Jurkat, Clone E6-1 (cell line): Measurements from ENCODE around the gene MAPKAP1.

ENCODE experiments used
- DNase-seq: peaks from one replicate; pipeline ENCODE4 v3.0.0-alpha.2; 2011; ENCODE audit warnings: low read depth, low spot score
- H3K4me3 ChIP-seq: 2 replicates; pipeline ENCODE4 v1.5.1; 2011; ENCODE audit warnings: mild to moderate bottlenecking, low read length, control low read depth, moderate library complexity

MAPKAP1 gene

DNA sequence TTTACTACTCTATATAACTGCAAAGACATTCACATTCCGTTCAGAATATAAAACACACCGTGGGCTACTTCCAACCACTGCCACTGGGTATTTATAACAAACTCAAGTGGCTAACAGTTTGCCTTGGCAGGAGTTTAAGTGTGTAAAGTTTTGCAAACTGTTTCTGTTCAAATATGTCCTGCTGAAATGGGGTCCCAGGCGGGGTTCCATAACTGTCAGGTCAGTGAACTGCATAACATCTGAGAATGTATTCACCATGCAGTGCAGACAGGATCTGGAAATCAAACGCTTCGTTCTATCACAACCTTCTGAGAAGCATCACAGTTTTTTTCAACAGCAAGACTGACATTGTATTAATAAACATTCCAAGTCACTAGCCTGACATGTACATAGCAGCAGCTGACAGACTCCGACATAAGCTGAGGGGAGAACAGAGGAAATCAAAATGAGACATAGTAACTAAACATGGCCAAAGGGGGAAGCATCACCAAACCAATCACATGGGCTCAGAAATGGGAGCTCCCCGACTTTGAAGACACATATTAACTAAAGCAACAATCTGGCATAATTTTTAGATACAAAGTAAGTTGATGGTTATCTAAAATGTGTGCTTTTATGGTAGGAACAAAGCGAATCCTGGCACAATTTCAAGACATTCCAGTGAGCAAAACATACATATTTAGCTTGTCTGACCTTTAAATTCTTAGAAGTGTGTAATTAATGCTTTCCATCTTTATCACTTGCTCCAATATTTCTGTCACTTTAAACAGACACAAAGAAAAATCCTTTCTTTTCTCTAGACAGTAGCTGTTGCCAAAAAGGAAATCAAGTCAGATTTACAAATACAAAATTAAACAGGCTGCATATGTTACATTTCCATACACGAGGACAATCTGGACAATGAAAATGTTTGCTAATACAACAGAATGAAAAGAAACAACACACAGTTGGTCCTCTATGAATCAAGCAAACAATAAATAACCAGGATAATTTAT lies 156.8 kb downstream of the MAPKAP1 start:
- no peak overlapping the region for H3K4me3 ChIP-seq
- no peak for DNase-seq

DNA sequence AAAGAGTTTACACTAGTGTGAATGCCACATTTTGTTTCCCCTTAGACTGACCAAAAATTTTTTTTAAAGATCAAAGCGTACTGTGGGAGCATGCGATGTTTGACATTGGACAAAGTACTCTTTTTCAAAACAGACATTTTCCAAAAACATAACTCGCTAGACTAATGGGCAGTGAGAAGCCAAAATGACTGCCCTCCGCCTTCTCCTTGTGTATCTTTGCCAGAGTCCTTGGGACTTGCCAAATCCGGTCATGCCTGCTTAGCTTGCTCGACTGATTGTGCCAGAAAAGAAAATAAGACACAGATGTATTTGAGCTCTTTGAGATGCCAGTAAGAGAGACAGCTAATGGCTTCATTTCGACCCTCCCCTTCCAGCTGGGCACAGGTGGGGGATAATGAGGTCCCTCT lies 157.5 kb downstream of the MAPKAP1 start:
- no peak overlapping the region for H3K4me3 ChIP-seq
- no peak for DNase-seq

GRCh38 chr9:125549039-125549438 lies 158.0 kb downstream of the MAPKAP1 start:
- no peak overlapping the region for H3K4me3 ChIP-seq
- DNase-seq = no peak

DNA sequence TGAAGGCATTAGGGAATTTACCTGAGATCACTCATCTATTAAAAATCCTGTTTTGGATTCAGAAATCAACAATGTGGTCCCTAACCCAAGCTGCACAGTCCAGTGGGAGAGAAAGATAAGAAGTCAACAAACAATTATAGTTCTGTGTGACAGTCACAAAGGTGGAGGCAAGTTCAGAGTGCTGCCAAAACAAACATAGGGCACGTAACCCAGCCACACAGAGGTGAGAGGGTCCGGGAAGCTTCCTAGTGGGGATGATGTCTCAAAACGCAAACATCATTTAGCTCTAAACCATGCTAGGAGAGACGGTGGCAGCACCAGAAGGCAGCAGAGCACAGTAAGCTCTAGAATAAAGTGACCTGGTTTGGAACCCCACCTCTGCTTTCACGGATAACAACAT lies 158.9 kb downstream of the MAPKAP1 start:
- H3K4me3 ChIP-seq = no peak overlapping the region
- no peak for DNase-seq

- DNase-seq = no peak
- H3K4me3 ChIP-seq = no peak overlapping the region
These were observed 159.6 kb downstream of the MAPKAP1 start for GRCh38 chr9:125547368-125547767.

- H3K4me3 ChIP-seq = no peak overlapping the region
- no peak for DNase-seq
These were observed 161.2 kb downstream of the MAPKAP1 start for GRCh38 chr9:125545845-125546244.

DNA sequence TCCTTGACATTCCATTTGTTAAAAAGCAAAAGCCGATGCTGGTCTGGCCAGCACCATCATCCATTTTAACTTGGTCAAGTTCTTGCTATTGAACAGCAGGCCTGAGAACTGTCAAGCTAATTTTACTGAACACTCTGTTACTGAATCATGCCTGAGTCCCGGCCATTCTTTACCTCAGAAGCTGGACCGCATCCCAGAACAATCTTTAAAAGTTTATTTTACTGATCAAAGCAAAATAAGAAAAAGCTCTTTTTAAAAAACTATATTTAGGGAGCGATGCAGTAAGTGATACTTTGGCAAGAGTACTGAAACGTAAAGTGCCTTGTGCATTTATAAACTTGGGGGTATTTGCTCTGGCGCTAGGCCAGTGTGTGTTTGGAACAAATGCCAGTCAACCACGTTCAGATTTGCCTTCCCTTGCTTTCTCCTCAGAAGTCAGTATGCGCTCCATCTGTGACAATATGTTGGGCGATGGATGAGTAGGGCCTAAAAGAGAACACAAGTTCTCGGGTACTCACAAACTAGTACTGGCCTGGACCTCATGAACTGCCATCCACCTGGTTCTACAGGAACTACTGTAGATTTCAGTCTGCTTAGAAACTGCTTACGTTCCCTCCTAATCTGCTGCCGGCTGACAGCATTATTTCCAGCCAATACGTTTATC lies 161.9 kb downstream of the MAPKAP1 start:
- no peak for DNase-seq
- H3K4me3 ChIP-seq = no peak overlapping the region

DNA sequence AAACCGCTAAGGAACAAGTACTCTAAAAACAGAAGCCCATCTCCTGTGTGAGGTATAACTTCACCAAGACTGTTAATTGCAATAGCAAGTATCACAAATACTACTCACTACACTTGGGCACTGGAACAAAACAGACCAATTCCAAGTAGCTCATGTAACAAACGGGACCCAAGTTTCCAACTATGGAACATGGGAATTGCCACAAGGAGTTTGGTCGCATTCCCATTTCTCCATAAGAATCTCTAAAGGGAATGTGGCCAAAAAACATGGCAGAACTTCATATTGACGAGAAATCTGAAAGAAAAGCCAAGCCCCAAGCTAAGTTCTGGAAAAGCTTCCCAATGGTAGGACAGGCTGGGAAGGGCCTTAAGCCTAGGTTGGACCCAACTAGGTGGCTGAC lies 162.5 kb downstream of the MAPKAP1 start:
- H3K4me3 ChIP-seq = no peak overlapping the region
- DNase-seq = no peak

GRCh38 chr9:125541840-125542243 lies 165.2 kb downstream of the MAPKAP1 start:
- DNase-seq = no peak

DNA sequence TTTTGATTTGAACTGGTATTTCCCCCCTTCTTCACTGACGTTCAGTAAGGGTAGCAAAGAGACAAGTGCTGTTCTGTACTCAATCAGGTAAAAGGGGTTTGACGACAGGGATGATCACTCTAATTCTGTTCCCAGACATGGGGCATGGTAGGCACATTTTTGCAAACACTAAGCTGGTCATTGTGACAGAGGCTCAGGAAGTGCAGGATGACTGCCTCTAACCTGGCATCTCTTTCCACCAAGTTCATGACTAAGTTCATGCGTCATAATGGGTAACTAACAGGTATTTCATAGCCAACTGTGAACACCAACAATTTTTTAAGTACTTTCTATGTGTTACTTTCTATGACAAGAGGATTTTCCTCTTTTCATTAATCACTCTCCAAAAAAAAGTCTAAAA lies 166.5 kb downstream of the MAPKAP1 start:
- no peak overlapping the region for H3K4me3 ChIP-seq
- no peak for DNase-seq

More at GRCh38 chr9:125541840-125542243, 165.2 kb downstream of the MAPKAP1 start:
- H3K4me3 ChIP-seq = no peak overlapping the region

GRCh38 chr9:125538092-125538473 lies 168.9 kb downstream of the MAPKAP1 start:
- no peak overlapping the region for H3K4me3 ChIP-seq
- DNase-seq = no peak

DNA sequence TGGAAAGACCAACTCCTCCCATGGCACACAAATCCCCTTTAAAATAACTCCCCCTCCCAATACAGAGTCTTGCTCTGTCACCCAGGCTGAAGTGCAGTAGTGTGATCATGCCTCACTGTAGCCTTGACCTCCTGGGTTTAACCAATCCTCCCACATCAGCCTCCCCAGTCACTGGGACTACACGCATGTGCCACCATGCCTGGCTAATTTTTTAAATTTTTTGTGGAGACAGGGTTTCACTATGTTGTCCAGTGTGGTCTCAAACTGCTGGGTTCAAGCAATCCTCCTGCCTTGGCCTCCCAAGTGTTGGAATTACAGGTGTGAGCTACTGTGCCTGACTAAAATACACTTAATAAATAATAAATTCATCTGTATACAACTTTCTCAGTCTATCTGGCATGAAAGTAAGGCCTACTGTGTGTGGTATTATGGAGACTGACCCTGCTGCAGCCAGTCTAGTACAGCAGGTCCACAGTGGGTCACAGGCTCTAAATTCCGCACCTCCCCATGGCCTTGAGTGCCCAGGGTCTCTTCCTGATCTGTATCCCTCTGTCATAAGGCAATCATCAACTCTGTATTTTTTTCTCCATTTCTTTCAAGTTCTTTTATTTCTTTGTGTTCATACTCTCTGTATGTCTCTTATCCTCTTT lies 169.4 kb downstream of the MAPKAP1 start:
- no peak for DNase-seq
- H3K4me3 ChIP-seq = no peak overlapping the region

GRCh38 chr9:125536776-125537175 lies 170.2 kb downstream of the MAPKAP1 start:
- no peak overlapping the region for H3K4me3 ChIP-seq
- no peak for DNase-seq

DNA sequence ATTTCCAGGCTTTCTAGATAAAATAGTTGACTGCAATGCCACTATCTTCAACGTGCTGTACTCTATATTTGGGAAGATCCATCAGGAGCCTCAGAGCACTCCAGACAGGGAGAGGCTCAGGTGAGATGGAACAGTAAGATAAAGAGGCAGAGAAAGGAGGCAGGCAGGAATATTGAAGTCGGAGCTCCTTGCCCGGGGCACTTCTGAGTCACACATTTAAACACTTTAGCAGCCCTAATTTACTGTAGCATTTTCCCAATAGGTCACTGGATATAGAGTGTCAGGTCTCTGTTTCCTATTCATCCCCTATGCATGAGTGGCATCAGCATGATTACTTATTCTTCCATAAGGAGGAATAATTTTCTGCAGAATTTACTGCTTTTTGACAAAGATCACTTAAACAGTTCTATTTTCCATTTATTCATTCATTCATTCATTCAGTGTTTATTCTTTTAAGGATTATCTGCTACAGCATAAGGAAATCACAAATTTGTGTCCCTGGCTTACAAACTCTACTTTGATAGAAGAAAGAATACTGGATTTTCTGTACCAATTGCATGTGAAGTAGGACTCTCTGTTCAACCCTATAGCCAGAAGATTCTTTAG lies 170.7 kb downstream of the MAPKAP1 start:
- no peak for DNase-seq
- no peak overlapping the region for H3K4me3 ChIP-seq

DNA sequence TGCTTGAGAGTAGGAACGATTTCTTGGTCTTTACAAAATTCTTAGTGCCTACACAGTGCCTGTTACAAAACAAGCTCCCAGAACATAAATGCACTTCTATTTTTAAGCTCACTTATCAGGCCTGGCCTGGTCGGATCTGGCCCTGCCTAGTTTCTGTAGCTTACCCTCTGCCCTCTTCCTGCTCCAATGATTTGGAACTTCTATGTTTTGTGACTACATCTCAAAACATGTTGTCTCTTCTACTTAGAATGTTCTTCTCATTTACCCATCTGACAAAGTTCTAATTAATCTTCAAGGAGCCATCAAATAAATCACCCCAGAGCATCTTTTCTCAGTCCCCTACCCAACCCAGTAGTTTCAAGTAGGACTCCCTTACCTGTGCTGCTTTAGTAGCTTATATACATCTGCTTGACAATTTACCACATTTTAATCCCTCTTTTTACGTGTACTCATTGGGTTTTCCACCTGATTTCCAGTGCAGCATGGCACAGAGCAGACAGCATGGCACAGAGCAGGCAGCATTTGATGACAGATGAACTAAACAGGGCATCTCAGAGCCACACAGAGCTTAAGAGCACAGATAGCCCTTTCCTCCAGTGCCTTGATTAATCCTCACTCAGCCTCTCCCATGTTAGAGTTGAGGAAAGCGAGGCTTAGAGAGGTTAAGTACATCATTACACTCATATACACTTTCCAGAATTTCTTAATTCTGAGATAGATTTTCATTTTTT lies 171.9 kb downstream of the MAPKAP1 start:
- no peak for DNase-seq
- no peak overlapping the region for H3K4me3 ChIP-seq

DNA sequence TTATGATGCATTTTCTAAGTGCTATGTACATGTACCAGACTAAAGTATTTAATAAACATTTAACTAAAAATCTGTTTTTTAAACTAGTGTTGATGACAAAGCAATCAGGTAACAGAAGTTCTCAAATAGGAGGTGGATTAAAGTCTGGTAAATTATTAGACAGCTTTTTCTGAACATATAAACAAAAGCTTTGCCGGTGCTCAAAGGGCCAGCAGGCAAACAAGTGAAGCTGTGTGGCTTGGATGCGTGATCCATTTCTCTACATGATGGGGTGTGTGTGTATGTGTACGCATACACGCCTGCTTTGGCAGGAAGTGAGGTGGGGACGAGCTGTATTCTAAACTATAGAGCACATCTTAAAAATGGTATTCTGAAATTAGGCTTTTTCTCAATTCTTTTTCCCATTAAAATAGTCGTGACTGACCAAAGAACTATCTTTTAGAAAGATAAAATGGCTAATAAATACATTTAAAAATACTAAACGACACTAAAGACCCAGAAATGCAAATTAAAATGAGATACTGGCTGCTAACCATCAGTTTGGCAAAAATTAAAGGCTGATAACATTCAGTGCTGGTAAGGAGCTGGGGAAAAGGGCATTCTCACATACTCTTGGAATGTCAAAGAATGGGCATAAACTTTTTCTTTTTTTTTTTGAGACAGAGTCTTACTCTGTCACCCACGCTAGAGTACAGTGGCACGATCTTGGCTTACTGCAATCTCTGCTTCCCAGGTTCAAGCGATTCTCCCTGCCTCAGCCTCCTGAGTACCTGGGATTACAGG lies 174.0 kb downstream of the MAPKAP1 start:
- H3K4me3 ChIP-seq = no peak overlapping the region
- no peak for DNase-seq

DNA sequence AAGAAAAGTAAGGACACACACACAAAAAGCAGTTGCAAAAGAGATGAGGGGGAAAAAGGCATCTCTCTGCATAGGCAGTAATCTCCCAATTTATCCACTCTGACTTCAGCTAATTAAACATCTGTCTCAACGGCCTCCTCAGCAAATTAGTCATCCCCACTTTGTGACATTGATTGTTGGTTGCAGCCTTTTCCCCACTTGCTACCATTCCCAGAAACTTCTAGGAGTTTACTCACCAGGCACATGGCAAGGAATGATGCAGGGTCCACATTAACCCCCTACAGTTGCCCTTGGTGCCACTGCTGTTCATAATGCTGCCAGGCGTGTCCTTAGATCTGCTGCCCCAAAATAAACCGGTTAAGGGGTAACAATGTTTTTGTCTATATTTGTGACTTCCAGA lies 174.6 kb downstream of the MAPKAP1 start:
- no peak overlapping the region for H3K4me3 ChIP-seq
- DNase-seq = no peak
